Prostate gland (tissue), 2 donors: ENCODE measurements around the gene RHBDD1.

Experiments
- CTCF ChIP-seq, 4 experiments: fragments of 200-600 bp in 2 of 4; fragments of 450-650 bp in 2 of 4; sonication (generic) in 2 of 4; IDR thresholded peaks; 1 replicate in 3 of 4; 2 replicates in 1 of 4; pipeline ENCODE4 v1.5.1; 2016 to 2019; ENCODE audit warnings: antibody characterized with exemption in 4 of 4, mild to moderate bottlenecking in 2 of 4, moderate library complexity in 2 of 4
- POLR2A ChIP-seq: fragments of 450-650 bp; IDR thresholded peaks from one replicate; pipeline ENCODE4 v1.6.1; 2016; ENCODE audit warnings: antibody characterized with exemption, mild to moderate bottlenecking
- POLR2AphosphoS5 ChIP-seq: sonication (generic); formaldehyde crosslinking; IDR thresholded peaks from one replicate; pipeline ENCODE4 v1.6.1; 2017; ENCODE audit warnings: antibody characterized with exemption

GRCh38 chr2:226971084-226971483 is 135.2 kb downstream of the RHBDD1 start:
- TF ChIP-seq CTCF (IDR thresholded peaks at IDR 0.05) (no peak), POLR2A (no peak), POLR2AphosphoS5 (no peak)
